Activated naive CD4-positive, alpha-beta T cell treated with anti-CD3 and anti-CD28 coated beads, Interleukin-2, amount 50 U/mL, for 72 hours (primary cell): Measurements from ENCODE around the gene SPAG6. TPM values are rescaled to one million over a fixed set of nuclear protein-coding genes. Genes with fewer than 3 reads are reported as not detected.
"Not testable (repeated sequence)": the region's sequence is repeated elsewhere in the genome, so short reads cannot be mapped to it uniquely, and the experiment has no call there.

Experiments used
- ATAC-seq, 2 donors: fragments of 150-1000 bp; cut with Tn5 transposase; 2 replicates each; pipeline ENCODE4 v1.10.0; 2021; ENCODE audit warnings: mild to moderate bottlenecking in 2 of 2, moderate library complexity in 2 of 2
- DNase-seq, 2 donors: peaks; one replicate each; pipeline ENCODE4 v3.0.0; 2021 to 2022; ENCODE audit warnings: low spot score in 2 of 2
- H3K27ac Mint-ChIP-seq, 2 donors: one replicate each; pipeline ENCODE4 v1.8.0; 2022; ENCODE audit warnings: mild to moderate bottlenecking in 2 of 2, mixed read lengths in 2 of 2
- H3K36me3 Mint-ChIP-seq, 2 donors: one replicate each; pipeline ENCODE4 v1.8.0; 2022; ENCODE audit warnings: mixed read lengths in 2 of 2
- H3K9me3 Mint-ChIP-seq, 2 donors: one replicate each; pipeline ENCODE4 v1.8.0; 2022; ENCODE audit warnings: mixed read lengths in 2 of 2
- total RNA-seq, 2 donors: library from RNA; stranded (reverse); gene quantifications; one replicate each; pipeline ENCODE4 v1.2.3, GENCODE V29; 2022

The SPAG6 gene
- under 1 TPM in 1 of 2 donors, not detected in 1; 0.19 TPM for total RNA-seq

DNA sequence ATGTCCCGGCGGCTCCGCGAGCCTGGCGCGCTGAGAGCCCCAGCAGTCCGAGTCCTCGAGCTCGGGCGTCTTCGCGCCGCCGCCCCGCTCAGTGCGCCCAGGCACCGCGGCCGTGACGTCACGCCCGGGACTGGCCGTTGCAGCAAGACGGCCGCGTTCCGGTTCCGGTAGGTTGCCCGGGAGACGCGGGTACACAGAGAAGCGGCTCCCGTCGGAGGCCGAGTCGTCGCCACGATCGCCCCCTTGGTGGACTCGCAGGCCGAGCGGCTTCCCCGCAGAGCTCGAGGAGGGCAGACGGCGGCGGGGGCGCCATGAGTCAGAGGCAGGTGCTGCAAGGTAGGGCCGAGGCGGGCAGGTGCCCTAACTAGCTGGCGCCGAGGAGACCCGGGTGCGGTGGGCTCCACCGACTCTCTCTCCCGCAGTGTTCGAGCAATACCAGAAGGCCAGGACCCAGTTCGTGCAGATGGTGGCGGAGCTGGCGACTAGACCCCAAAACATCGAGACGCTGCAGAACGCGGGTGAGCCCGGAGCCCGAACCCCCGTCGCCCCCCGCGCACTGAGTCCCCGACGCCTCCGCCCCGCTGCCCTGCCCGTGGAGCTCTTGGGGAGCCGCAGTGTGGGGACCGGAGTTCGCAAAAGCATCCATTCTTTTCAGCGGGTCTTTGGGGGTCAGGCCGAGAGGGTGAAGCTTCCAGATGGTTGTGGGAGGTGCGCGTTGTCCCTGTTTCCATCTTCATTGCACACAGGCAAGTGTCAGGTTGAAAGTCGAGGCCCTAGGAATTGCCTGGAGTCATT is at the start of gene SPAG6:
TSS of gene SPAG6 (plus strand) at position 196 of the 795 bp plus-strand sequence. CDS start at position 312, 116 bp downstream.
- peak in 1 of 2 donors; percentile 50 for DNase-seq
- Mint-ChIP-seq H3K27ac (no peak within 1 kb of the TSS), H3K9me3 (peaks cover 3 to 5% of the 10 kb centered on the region in 2 donors), H3K36me3 (peaks cover 17 to 20% of the 10 kb centered on the region in 2 donors)
- ATAC-seq: peak; percentile 21 to 54

DNA sequence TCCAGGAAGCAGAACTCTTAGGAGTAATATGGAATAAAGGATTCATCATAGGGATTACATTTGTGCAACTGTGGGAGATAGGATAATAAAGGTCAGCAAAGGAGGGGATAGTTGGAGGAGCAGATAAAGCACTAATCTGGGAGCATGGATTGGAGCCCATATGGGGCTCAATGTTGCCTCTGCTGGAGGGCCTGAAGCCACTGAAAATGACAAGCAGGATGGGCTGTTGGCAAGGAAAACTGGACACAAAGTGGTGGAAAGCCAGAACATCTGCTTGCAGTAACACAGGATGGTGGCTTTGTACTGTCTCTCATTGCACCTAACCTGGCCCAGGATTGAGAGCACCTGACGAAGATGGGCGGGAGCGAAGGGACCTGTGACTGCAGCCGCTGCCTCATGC is 44.1 kb upstream of the SPAG6 start:
- no peaks in the 10 kb centered on the region for H3K9me3 Mint-ChIP-seq
- DNase-seq (no peak), ATAC-seq (no peak)
- H3K27ac Mint-ChIP-seq: peak overlapping the region in 1 of 2 donors; percentile 82
- H3K36me3 Mint-ChIP-seq: peaks cover 0 to under 1% of the 10 kb centered on the region in 2 donors

DNA sequence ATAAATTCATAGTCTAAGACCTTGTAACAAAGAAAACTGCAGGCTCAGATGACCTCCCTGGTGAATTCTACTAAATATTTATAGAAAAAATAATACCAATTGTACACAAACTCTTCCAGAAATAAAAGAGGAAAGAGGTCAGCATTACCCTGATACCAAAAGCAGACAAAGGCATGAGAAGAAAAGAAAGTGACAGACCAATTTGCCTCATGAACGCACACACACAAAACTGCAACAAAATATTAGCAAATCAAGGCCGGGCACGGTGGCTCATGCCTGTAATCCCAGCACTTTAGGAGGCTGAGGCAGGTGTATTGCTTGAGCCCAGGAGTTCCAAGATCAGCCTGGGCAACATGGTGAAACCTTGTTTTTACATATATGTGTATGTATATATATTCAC is 41.8 kb upstream of the SPAG6 start:
- no peak for DNase-seq
- H3K9me3 Mint-ChIP-seq: peaks cover 0 to 5% of the 10 kb centered on the region in 2 donors
- H3K36me3 Mint-ChIP-seq: peaks cover 0 to 11% of the 10 kb centered on the region in 2 donors
- H3K27ac Mint-ChIP-seq: no peak overlapping the region
- ATAC-seq: no peak

DNA sequence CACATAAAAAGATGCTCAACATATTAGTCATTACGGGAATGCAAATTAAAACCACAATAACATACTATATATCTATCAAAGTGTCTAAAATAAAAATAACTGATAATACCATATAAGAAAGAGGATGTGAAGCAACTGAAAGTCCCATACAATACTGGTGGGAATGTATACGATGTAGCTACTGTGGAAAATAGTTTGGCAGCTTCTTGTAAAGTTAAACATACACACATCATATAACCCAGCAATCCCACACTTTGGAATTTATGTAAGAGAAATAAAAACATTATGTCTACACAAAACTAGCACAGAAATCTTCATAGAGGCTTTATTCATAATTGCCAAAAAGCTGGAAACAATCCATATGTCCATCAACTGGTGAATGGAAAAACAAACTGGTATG is 39.6 kb upstream of the SPAG6 start:
- DNase-seq (no peak), ATAC-seq (no peak)
- Mint-ChIP-seq H3K9me3 (peaks cover 0 to 5% of the 10 kb centered on the region in 2 donors), H3K36me3 (peaks cover 0 to 11% of the 10 kb centered on the region in 2 donors), H3K27ac (no peak overlapping the region)

GRCh38 chr10:22308390-22308789 is 36.9 kb upstream of the SPAG6 start:
- ATAC-seq: peak; percentile 100

DNA sequence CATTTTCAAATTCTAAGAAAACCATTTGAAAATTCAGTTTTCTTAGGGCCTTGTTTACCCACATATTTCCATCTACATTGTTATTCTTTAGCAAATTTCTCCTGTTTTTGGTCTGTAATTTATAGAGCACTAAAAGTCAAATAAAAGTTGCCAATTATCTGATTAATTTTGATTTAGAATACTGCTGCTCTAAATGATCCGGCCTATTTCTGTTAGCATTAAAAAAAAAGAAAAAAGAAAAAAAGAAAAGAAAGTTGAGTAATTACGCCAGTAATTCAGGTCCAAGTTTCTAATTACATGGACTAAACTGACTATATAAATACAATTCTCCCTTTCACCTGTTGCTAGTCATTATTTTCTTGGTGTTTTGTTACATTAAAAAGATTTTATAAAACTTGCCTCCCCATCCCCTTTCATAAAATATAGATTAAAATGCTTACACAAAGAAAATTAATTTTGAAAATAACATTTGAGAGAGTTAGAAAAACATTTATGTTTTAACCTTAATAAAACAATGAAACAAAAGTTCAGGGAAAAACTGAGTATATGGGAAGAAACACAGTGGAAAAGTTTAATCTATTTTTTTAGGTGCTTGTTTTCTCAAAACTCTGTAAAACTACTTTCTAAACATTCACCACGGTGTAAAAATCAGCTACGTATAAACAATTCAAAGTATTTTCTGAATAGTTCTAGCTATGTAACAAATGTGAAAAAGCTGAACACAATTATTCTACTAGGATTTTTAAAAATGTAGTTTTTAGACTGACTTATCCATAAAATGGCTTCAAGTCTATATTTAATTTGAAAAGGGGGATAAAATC is 35.9 kb upstream of the SPAG6 start:
- no peak for ATAC-seq
- Mint-ChIP-seq H3K9me3 (peaks cover 0 to 5% of the 10 kb centered on the region in 2 donors), H3K27ac (peak overlapping the region in 1 of 2 donors; percentile 68), H3K36me3 (peaks cover 0 to 11% of the 10 kb centered on the region in 2 donors)
- DNase-seq: no peak

More at GRCh38 chr10:22308390-22308789, 36.9 kb upstream of the SPAG6 start:
- H3K27ac Mint-ChIP-seq: no peak overlapping the region
- peak in 1 of 2 donors; percentile 35 for DNase-seq
- H3K9me3 Mint-ChIP-seq: peaks cover 0 to 5% of the 10 kb centered on the region in 2 donors
- peaks cover 0 to 11% of the 10 kb centered on the region in 2 donors for H3K36me3 Mint-ChIP-seq

- H3K9me3 Mint-ChIP-seq: not testable (repeated sequence)
These were observed 35.3 kb upstream of the SPAG6 start for GRCh38 chr10:22310012-22310411.

GRCh38 chr10:22310928-22311327 is 34.4 kb upstream of the SPAG6 start:
- Mint-ChIP-seq H3K9me3 (peaks cover 0 to 5% of the 10 kb centered on the region in 2 donors), H3K36me3 (peaks cover 6 to 16% of the 10 kb centered on the region in 2 donors), H3K27ac (no peak overlapping the region)
- DNase-seq (no peak), ATAC-seq (no peak)

More at GRCh38 chr10:22310012-22310411, 35.3 kb upstream of the SPAG6 start:
- H3K27ac Mint-ChIP-seq, ATAC-seq, DNase-seq: not testable (repeated sequence)
- peaks cover 0 to 11% of the 10 kb centered on the region in 2 donors for H3K36me3 Mint-ChIP-seq

GRCh38 chr10:22314852-22315251 is 30.4 kb upstream of the SPAG6 start:
- no peak for ATAC-seq
- no peak for DNase-seq
- no peaks in the 10 kb centered on the region for H3K9me3 Mint-ChIP-seq
- H3K27ac Mint-ChIP-seq: peak overlapping the region in 1 of 2 donors; percentile 98
- H3K36me3 Mint-ChIP-seq: peaks cover 6 to 16% of the 10 kb centered on the region in 2 donors

- no peaks in the 10 kb centered on the region for H3K9me3 Mint-ChIP-seq
- peaks cover 11 to 20% of the 10 kb centered on the region in 2 donors for H3K36me3 Mint-ChIP-seq
- H3K27ac Mint-ChIP-seq: peak overlapping the region; percentile 90 to 98
- DNase-seq (no peak), ATAC-seq (peak; percentile 22 to 32)
These were observed 29.6 kb upstream of the SPAG6 start for GRCh38 chr10:22315455-22316285.

- H3K27ac Mint-ChIP-seq: peak within 1 kb of the TSS; percentile 90 to 98
- peak; percentile 77 to 86 for DNase-seq
- peaks cover 11 to 20% of the 10 kb centered on the region in 2 donors for H3K36me3 Mint-ChIP-seq
- ATAC-seq: peak; percentile 80 to 83
- H3K9me3 Mint-ChIP-seq: no peaks in the 10 kb centered on the region
These were observed 28.8 kb upstream of the SPAG6 start, which contains the start of gene COMMD3 for GRCh38 chr10:22316286-22317075. Gene COMMD3 (plus strand): TSS chr10:22316388. CDS start chr10:22316418, 30 bp downstream.

DNA sequence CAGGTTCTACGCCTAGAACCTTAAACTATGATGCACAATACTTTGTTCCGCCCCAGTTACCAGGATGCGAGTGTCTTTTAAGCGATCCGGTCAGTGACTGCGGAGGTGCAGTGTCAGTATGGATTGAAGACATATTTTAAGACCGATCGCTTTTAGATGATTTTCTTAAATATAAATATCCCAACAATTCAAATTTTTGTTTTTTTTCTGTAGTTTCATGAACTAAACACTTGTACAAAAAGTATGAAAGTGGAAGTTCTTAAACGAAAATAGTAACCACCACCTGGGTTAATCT is 28.3 kb upstream of the SPAG6 start:
- Mint-ChIP-seq H3K9me3 (no peaks in the 10 kb centered on the region), H3K36me3 (peaks cover 11 to 22% of the 10 kb centered on the region in 2 donors), H3K27ac (peak overlapping the region; percentile 57 to 90)
- ATAC-seq (peak; percentile 15 to 37), DNase-seq (no peak)

GRCh38 chr10:22317771-22318565 is 27.3 kb upstream of the SPAG6 start:
- peaks cover 17 to 27% of the 10 kb centered on the region in 2 donors for H3K36me3 Mint-ChIP-seq
- ATAC-seq (no peak), DNase-seq (no peak)
- no peaks in the 10 kb centered on the region for H3K9me3 Mint-ChIP-seq
- H3K27ac Mint-ChIP-seq: no peak overlapping the region

GRCh38 chr10:22318772-22319171 is 26.5 kb upstream of the SPAG6 start:
- DNase-seq: no peak
- H3K36me3 Mint-ChIP-seq: peaks cover 17 to 27% of the 10 kb centered on the region in 2 donors
- H3K9me3 Mint-ChIP-seq: no peaks in the 10 kb centered on the region
- no peak for ATAC-seq
- H3K27ac Mint-ChIP-seq: no peak overlapping the region

GRCh38 chr10:22319547-22319979 is 25.7 kb upstream of the SPAG6 start:
- no peak for DNase-seq
- H3K36me3 Mint-ChIP-seq: peaks cover 17 to 31% of the 10 kb centered on the region in 2 donors
- H3K9me3 Mint-ChIP-seq: no peaks in the 10 kb centered on the region
- ATAC-seq: no peak
- H3K27ac Mint-ChIP-seq: peak overlapping the region; percentile 87 to 89
